Measurements from ENCODE around the gene FNDC3B.
"Not testable (repeated sequence)": the region's sequence is repeated elsewhere in the genome, so short reads cannot be mapped to it uniquely, and the experiment has no call there.

GRCh38 chr3:172042663-172043179 lies 3.3 kb downstream of the FNDC3B start:
- TF ChIP-seq POLR2AphosphoS5 (IDR thresholded peaks at IDR 0.05; ENCODE audit: insufficient read depth, low read depth, low read length); CTCF (IDR thresholded peaks at IDR 0.05; ENCODE audit: extremely low read depth in 1 of 2, insufficient read depth in 1 of 2, low read depth in 1 of 2, low read length in 2 of 2); EZH2 (IDR thresholded peaks at IDR 0.05; ENCODE audit: borderline replicate concordance, low read depth, low read length, severe bottlenecking): not testable (repeated sequence)
